ENCODE measurements around the gene ASH1L. TPM values are rescaled to one million over a fixed set of nuclear protein-coding genes. Genes with fewer than 3 reads are reported as not detected.
"Not testable (repeated sequence)": the region's sequence is repeated elsewhere in the genome, so short reads cannot be mapped to it uniquely, and the experiment has no call there.

Gene ASH1L
- total RNA-seq, 4 donors from 2014 or later = 58.3 to 101 (median 73.8) TPM

DNA sequence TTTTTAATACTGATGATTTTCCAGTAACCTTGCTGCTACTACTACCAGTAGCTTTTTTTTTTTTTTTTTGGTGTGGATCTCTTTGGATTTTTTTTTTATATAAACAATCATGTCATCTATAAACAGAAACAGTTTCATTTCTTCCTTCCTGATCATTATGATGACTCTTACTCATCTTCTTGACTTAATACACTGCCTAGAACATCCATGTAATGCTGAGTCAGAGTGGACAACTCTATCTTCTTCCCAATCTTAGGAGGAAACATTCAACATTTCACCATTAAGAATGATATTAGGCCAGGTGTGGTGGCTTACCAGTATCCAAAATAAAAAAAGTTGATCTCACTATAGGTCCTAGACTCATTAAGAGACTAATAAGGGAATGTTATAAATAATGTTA, 172.8 kb downstream of the ASH1L start:
- Histone ChIP-seq H3K4me1 (no peaks in the 10 kb centered on the region), H3K36me3 (peaks cover 0 to 65% (median 0%) of the 10 kb centered on the region in 3 donors), H3K27me3 (no peaks in the 10 kb centered on the region), H3K27ac (no peak overlapping the region), H3K4me3 (no peak overlapping the region), H3K9me3 (no peaks in the 10 kb centered on the region)
- TF ChIP-seq, protein P1, sequence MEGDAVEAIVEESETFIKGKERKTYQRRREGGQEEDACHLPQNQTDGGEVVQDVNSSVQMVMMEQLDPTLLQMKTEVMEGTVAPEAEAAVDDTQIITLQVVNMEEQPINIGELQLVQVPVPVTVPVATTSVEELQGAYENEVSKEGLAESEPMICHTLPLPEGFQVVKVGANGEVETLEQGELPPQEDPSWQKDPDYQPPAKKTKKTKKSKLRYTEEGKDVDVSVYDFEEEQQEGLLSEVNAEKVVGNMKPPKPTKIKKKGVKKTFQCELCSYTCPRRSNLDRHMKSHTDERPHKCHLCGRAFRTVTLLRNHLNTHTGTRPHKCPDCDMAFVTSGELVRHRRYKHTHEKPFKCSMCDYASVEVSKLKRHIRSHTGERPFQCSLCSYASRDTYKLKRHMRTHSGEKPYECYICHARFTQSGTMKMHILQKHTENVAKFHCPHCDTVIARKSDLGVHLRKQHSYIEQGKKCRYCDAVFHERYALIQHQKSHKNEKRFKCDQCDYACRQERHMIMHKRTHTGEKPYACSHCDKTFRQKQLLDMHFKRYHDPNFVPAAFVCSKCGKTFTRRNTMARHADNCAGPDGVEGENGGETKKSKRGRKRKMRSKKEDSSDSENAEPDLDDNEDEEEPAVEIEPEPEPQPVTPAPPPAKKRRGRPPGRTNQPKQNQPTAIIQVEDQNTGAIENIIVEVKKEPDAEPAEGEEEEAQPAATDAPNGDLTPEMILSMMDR (IDR thresholded peaks at IDR 0.05) = no peak
- TF ChIP-seq POLR2A (IDR thresholded peaks at IDR 0.05) = no peak
- DNase-seq = no peak

GRCh38 chr1:155385836-155386235, 176.8 kb downstream of the ASH1L start:
- not testable (repeated sequence) for DNase-seq, H3K9me3 ChIP-seq, H3K27ac ChIP-seq, H3K27me3 ChIP-seq, H3K4me3 ChIP-seq, H3K4me1 ChIP-seq
- peaks cover 0 to 42% (median 0%) of the 10 kb centered on the region in 3 donors for H3K36me3 ChIP-seq

- H3K4me3 ChIP-seq = no peak overlapping the region
- no peaks in the 10 kb centered on the region for H3K27me3 ChIP-seq
- DNase-seq = no peak
- TF ChIP-seq POLR2A (IDR thresholded peaks at IDR 0.05) = no peak
- TF ChIP-seq, protein P1 (IDR thresholded peaks at IDR 0.05) = no peak
- H3K27ac ChIP-seq = no peak overlapping the region
- H3K9me3 ChIP-seq = no peaks in the 10 kb centered on the region
- H3K4me1 ChIP-seq = no peaks in the 10 kb centered on the region
- H3K36me3 ChIP-seq = peaks cover 0 to 42% (median 0%) of the 10 kb centered on the region in 3 donors
Measured at GRCh38 chr1:155383406-155383805, 179.2 kb downstream of the ASH1L start.

GRCh38 chr1:155379631-155380090, 182.9 kb downstream of the ASH1L start:
- no peaks in the 10 kb centered on the region for H3K4me1 ChIP-seq
- no peaks in the 10 kb centered on the region for H3K9me3 ChIP-seq
- TF ChIP-seq POLR2A (IDR thresholded peaks at IDR 0.05) = no peak
- TF ChIP-seq, protein P1 (IDR thresholded peaks at IDR 0.05) = no peak
- no peak overlapping the region for H3K27ac ChIP-seq
- H3K4me3 ChIP-seq = no peak overlapping the region
- H3K36me3 ChIP-seq = peaks cover 0 to 69% (median 0%) of the 10 kb centered on the region in 3 donors
- no peaks in the 10 kb centered on the region for H3K27me3 ChIP-seq
- DNase-seq = no peak

GRCh38 chr1:155379180-155379579, 183.4 kb downstream of the ASH1L start:
- H3K9me3 ChIP-seq = no peaks in the 10 kb centered on the region
- H3K4me3 ChIP-seq = no peak overlapping the region
- no peak overlapping the region for H3K27ac ChIP-seq
- no peak for DNase-seq
- H3K36me3 ChIP-seq = peaks cover 0 to 74% (median 0%) of the 10 kb centered on the region in 3 donors
- TF ChIP-seq POLR2A (IDR thresholded peaks at IDR 0.05) = no peak
- TF ChIP-seq, protein P1 (IDR thresholded peaks at IDR 0.05) = no peak
- no peaks in the 10 kb centered on the region for H3K4me1 ChIP-seq
- no peaks in the 10 kb centered on the region for H3K27me3 ChIP-seq

- no peak for DNase-seq
- Histone ChIP-seq H3K36me3 (peaks cover 0 to 67% (median 0%) of the 10 kb centered on the region in 3 donors), H3K27me3 (no peaks in the 10 kb centered on the region), H3K27ac (no peak overlapping the region), H3K9me3 (no peaks in the 10 kb centered on the region), H3K4me3 (no peak overlapping the region), H3K4me1 (no peaks in the 10 kb centered on the region)
- no peak for TF ChIP-seq POLR2A (IDR thresholded peaks at IDR 0.05)
- TF ChIP-seq, protein P1 (IDR thresholded peaks at IDR 0.05) = no peak
Measured at GRCh38 chr1:155360051-155360450, 202.6 kb downstream of the ASH1L start.

Data from Peyer's patch (tissue), 4 donors.